ENCODE measurements around the gene LCORL. TPM values are rescaled to one million over a fixed set of nuclear protein-coding genes. Genes with fewer than 3 reads are reported as not detected.

The LCORL gene
- total RNA-seq, 1 donor: 15.9 TPM

- no peaks in the 10 kb centered on the region for H3K79me2 ChIP-seq (ENCODE audit: insufficient read depth, low read length)
- no peaks in the 10 kb centered on the region for H3K36me3 ChIP-seq (ENCODE audit: insufficient read depth, low read length)
- no peaks in the 10 kb centered on the region for H3K27me3 ChIP-seq (ENCODE audit: insufficient read depth, low read length)
- no peak overlapping the region for H3K27ac ChIP-seq (ENCODE audit: low read depth, low read length)
- H3K4me1 ChIP-seq (ENCODE audit: insufficient read depth, low read length): no peaks in the 10 kb centered on the region
- no peak overlapping the region for H2AFZ ChIP-seq (ENCODE audit: low read length)
- no peaks in the 10 kb centered on the region for H3K9me3 ChIP-seq (ENCODE audit: low read depth, low read length)
- no peaks in the 10 kb centered on the region for H4K20me1 ChIP-seq (ENCODE audit: insufficient read depth, low read length)
- no peak overlapping the region for H3K4me2 ChIP-seq (ENCODE audit: insufficient read depth, low read length)
- no peak for DNase-seq (ENCODE audit: insufficient read length, low spot score, missing footprints)
- TF ChIP-seq, protein P1, sequence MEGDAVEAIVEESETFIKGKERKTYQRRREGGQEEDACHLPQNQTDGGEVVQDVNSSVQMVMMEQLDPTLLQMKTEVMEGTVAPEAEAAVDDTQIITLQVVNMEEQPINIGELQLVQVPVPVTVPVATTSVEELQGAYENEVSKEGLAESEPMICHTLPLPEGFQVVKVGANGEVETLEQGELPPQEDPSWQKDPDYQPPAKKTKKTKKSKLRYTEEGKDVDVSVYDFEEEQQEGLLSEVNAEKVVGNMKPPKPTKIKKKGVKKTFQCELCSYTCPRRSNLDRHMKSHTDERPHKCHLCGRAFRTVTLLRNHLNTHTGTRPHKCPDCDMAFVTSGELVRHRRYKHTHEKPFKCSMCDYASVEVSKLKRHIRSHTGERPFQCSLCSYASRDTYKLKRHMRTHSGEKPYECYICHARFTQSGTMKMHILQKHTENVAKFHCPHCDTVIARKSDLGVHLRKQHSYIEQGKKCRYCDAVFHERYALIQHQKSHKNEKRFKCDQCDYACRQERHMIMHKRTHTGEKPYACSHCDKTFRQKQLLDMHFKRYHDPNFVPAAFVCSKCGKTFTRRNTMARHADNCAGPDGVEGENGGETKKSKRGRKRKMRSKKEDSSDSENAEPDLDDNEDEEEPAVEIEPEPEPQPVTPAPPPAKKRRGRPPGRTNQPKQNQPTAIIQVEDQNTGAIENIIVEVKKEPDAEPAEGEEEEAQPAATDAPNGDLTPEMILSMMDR (IDR thresholded peaks at IDR 0.05; ENCODE audit: extremely low read depth, low read depth, low read length): no peak
- no peak overlapping the region for H3K4me3 ChIP-seq (ENCODE audit: insufficient read depth, low read length)
Measured at GRCh38 chr4:17876943-17877342, 144.6 kb downstream of the LCORL start.

GRCh38 chr4:17875402-17876070 lies 146.0 kb downstream of the LCORL start:
- Histone ChIP-seq H3K9me3 (ENCODE audit: low read depth, low read length) (no peaks in the 10 kb centered on the region), H4K20me1 (ENCODE audit: insufficient read depth, low read length) (no peaks in the 10 kb centered on the region), H3K4me3 (ENCODE audit: insufficient read depth, low read length) (no peak overlapping the region), H3K4me1 (ENCODE audit: insufficient read depth, low read length) (no peaks in the 10 kb centered on the region), H2AFZ (ENCODE audit: low read length) (no peak overlapping the region), H3K79me2 (ENCODE audit: insufficient read depth, low read length) (no peaks in the 10 kb centered on the region), H3K27me3 (ENCODE audit: insufficient read depth, low read length) (no peaks in the 10 kb centered on the region), H3K36me3 (ENCODE audit: insufficient read depth, low read length) (no peaks in the 10 kb centered on the region), H3K27ac (ENCODE audit: low read depth, low read length) (no peak overlapping the region), H3K4me2 (ENCODE audit: insufficient read depth, low read length) (no peak overlapping the region)
- TF ChIP-seq, protein P1 (IDR thresholded peaks at IDR 0.05; ENCODE audit: extremely low read depth, low read depth, low read length): no peak
- no peak for DNase-seq (ENCODE audit: insufficient read length, low spot score, missing footprints)

DNA sequence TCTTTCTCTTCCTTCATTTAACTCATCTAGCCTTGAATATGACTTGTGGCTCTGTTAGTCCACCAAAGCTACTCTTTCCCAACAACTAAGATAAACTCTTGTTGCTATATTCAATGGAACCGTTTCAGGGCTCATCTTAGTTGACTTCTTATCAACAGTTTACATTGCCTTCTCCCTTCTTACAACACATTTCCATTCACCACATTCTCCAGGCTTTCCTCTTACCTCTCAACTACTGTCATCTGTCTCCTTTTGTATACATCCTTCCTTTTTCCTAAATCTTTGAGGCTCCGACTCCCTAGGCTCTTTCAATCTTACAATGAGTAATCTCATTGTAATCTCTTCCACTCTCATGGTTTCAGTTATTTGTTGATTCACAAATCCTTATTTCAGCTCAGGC lies 152.2 kb downstream of the LCORL start:
- TF ChIP-seq, protein P1 (IDR thresholded peaks at IDR 0.05; ENCODE audit: extremely low read depth, low read depth, low read length): no peak
- Histone ChIP-seq H2AFZ (ENCODE audit: low read length) (no peak overlapping the region), H3K27me3 (ENCODE audit: insufficient read depth, low read length) (no peaks in the 10 kb centered on the region), H3K9me3 (ENCODE audit: low read depth, low read length) (no peaks in the 10 kb centered on the region), H3K4me1 (ENCODE audit: insufficient read depth, low read length) (no peaks in the 10 kb centered on the region), H3K4me3 (ENCODE audit: insufficient read depth, low read length) (no peak overlapping the region), H3K4me2 (ENCODE audit: insufficient read depth, low read length) (no peak overlapping the region), H3K27ac (ENCODE audit: low read depth, low read length) (no peak overlapping the region), H3K79me2 (ENCODE audit: insufficient read depth, low read length) (no peaks in the 10 kb centered on the region), H3K36me3 (ENCODE audit: insufficient read depth, low read length) (no peaks in the 10 kb centered on the region), H4K20me1 (ENCODE audit: insufficient read depth, low read length) (no peaks in the 10 kb centered on the region)
- DNase-seq (ENCODE audit: insufficient read length, low spot score, missing footprints): no peak

DNA sequence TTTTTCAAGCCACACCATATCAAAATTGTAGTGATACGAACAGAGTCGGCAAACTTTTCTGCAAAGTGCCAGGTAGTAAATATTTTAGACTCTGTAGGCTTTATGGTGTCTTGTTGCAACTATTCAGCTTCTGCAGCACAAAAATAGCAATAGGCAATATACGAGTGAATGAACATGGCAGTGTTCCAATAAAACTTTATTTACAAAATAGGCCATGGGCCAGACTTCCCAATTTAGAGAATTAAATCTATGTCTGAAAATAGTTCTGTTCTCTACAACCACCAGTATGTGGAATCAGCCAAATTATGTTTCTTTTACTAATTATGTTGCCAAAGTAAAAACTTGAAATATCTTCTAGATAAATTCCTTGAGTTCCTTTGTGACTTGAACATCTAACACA lies 154.3 kb downstream of the LCORL start:
- Histone ChIP-seq H2AFZ (ENCODE audit: low read length) (no peak overlapping the region), H3K4me2 (ENCODE audit: insufficient read depth, low read length) (no peak overlapping the region), H4K20me1 (ENCODE audit: insufficient read depth, low read length) (no peaks in the 10 kb centered on the region), H3K36me3 (ENCODE audit: insufficient read depth, low read length) (no peaks in the 10 kb centered on the region), H3K27ac (ENCODE audit: low read depth, low read length) (no peak overlapping the region), H3K27me3 (ENCODE audit: insufficient read depth, low read length) (no peaks in the 10 kb centered on the region), H3K9me3 (ENCODE audit: low read depth, low read length) (no peaks in the 10 kb centered on the region), H3K4me3 (ENCODE audit: insufficient read depth, low read length) (no peak overlapping the region), H3K4me1 (ENCODE audit: insufficient read depth, low read length) (no peaks in the 10 kb centered on the region), H3K79me2 (ENCODE audit: insufficient read depth, low read length) (no peaks in the 10 kb centered on the region)
- no peak for DNase-seq (ENCODE audit: insufficient read length, low spot score, missing footprints)
- TF ChIP-seq, protein P1 (IDR thresholded peaks at IDR 0.05; ENCODE audit: extremely low read depth, low read depth, low read length): no peak
